Measurements from ENCODE around the gene SMIM5. TPM values are rescaled to one million over a fixed set of nuclear protein-coding genes. Genes with fewer than 3 reads are reported as not detected.
"Not testable (repeated sequence)": the region's sequence is repeated elsewhere in the genome, so short reads cannot be mapped to it uniquely, and the experiment has no call there.

Gene SMIM5
- total RNA-seq, 6 experiments from 2014 or later, result 0.09 TPM; not detected in 5

- DNase-seq, result no peak
- Mint-ChIP-seq H3K36me3 (ENCODE audit: low read depth) (no peaks in the 10 kb centered on the region), H3K27me3 (ENCODE audit: insufficient read depth) (peaks cover 30% of the 10 kb centered on the region), H3K4me3 (no peak overlapping the region), H3K4me1 (ENCODE audit: low read depth) (no peaks in the 10 kb centered on the region), H3K9me3 (no peaks in the 10 kb centered on the region), H3K27ac (no peak overlapping the region)
- TF ChIP-seq CTCF (IDR thresholded peaks at IDR 0.05), result no peak
These were observed 43.3 kb upstream of the SMIM5 start for GRCh38 chr17:75589919-75590303.

GRCh38 chr17:75590314-75590761, 42.9 kb upstream of the SMIM5 start:
- Mint-ChIP-seq H3K27me3 (ENCODE audit: insufficient read depth) (peaks cover 30% of the 10 kb centered on the region), H3K4me3 (no peak overlapping the region), H3K9me3 (no peaks in the 10 kb centered on the region), H3K27ac (no peak overlapping the region), H3K36me3 (ENCODE audit: low read depth) (no peaks in the 10 kb centered on the region), H3K4me1 (ENCODE audit: low read depth) (no peaks in the 10 kb centered on the region)
- no peak for TF ChIP-seq CTCF (IDR thresholded peaks at IDR 0.05)
- no peak for DNase-seq

GRCh38 chr17:75590849-75591721, 42.1 kb upstream of the SMIM5 start:
- no peak overlapping the region for H3K4me3 Mint-ChIP-seq
- no peak for TF ChIP-seq CTCF (IDR thresholded peaks at IDR 0.05)
- no peaks in the 10 kb centered on the region for H3K9me3 Mint-ChIP-seq
- no peak for DNase-seq
- H3K36me3 Mint-ChIP-seq (ENCODE audit: low read depth), result no peaks in the 10 kb centered on the region
- H3K4me1 Mint-ChIP-seq (ENCODE audit: low read depth), result no peaks in the 10 kb centered on the region
- H3K27ac Mint-ChIP-seq, result no peak overlapping the region
- H3K27me3 Mint-ChIP-seq (ENCODE audit: insufficient read depth), result peaks cover 25% of the 10 kb centered on the region

- Mint-ChIP-seq H3K9me3 (no peaks in the 10 kb centered on the region), H3K27me3 (ENCODE audit: insufficient read depth) (peaks cover 20% of the 10 kb centered on the region), H3K27ac (no peak overlapping the region), H3K36me3 (ENCODE audit: low read depth) (no peaks in the 10 kb centered on the region), H3K4me1 (ENCODE audit: low read depth) (no peaks in the 10 kb centered on the region), H3K4me3 (no peak overlapping the region)
- no peak for TF ChIP-seq CTCF (IDR thresholded peaks at IDR 0.05)
- no peak for DNase-seq
These were observed 41.4 kb upstream of the SMIM5 start for GRCh38 chr17:75591722-75592302.

GRCh38 chr17:75592348-75593020, 40.8 kb upstream of the SMIM5 start:
- Mint-ChIP-seq H3K9me3 (no peaks in the 10 kb centered on the region), H3K36me3 (ENCODE audit: low read depth) (no peaks in the 10 kb centered on the region), H3K4me1 (ENCODE audit: low read depth) (no peaks in the 10 kb centered on the region), H3K4me3 (no peak overlapping the region), H3K27me3 (ENCODE audit: insufficient read depth) (peaks cover 13% of the 10 kb centered on the region), H3K27ac (no peak overlapping the region)
- DNase-seq, result no peak
- no peak for TF ChIP-seq CTCF (IDR thresholded peaks at IDR 0.05)

GRCh38 chr17:75593430-75593829, 39.8 kb upstream of the SMIM5 start:
- H3K27ac Mint-ChIP-seq, H3K4me3 Mint-ChIP-seq, H3K9me3 Mint-ChIP-seq: not testable (repeated sequence)

More at GRCh38 chr17:75593430-75593829, 39.8 kb upstream of the SMIM5 start:
- H3K27me3 Mint-ChIP-seq (ENCODE audit: insufficient read depth), result peaks cover 18% of the 10 kb centered on the region
- H3K36me3 Mint-ChIP-seq (ENCODE audit: low read depth); DNase-seq; H3K4me1 Mint-ChIP-seq (ENCODE audit: low read depth): not testable (repeated sequence)
